H1 (cell line): ENCODE results near the gene CDKN3. TPM values are rescaled to one million over a fixed set of nuclear protein-coding genes. Genes with fewer than 3 reads are reported as not detected.

ENCODE experiments used
- CTCF ChIA-PET: fragments of 300-600 bp; sonication (Branson Sonifier 250); formaldehyde crosslinking; loops from one replicate; lab custom pipeline; 2021; ENCODE audit not compliant: partially characterized antibody; lab: Charles Lee
- POLR2A ChIA-PET: fragments of 300-600 bp; sonication (Branson Sonifier 250); formaldehyde crosslinking; loops from one replicate; lab custom pipeline; 2021; ENCODE audit warnings: inconsistent platforms; ENCODE audit not compliant: partially characterized antibody; lab: Charles Lee
- DNase-seq, 2 experiments: peaks; one replicate each; pipeline versions ENCODE4 v3.0.0 to v3.0.0-alpha.2; 2010 to 2022; ENCODE audit warnings: low spot score in 2 of 2, low read depth in 1 of 2, mixed read lengths in 1 of 2
- FAIRE-seq: peaks from 2 replicates; lab custom pipeline; 2011; peaks lifted over from hg19 to GRCh38; lab: Jason Lieb, UNC
- H2AFZ ChIP-seq: 2 replicates; pipeline ENCODE4 v1.8.1; 2012; ENCODE audit warnings: low read length, inconsistent platforms
- H2AK5ac ChIP-seq: 2 replicates; pipeline ENCODE4 v1.6.1; 2013; ENCODE audit warnings: low read depth, low read length
- H2BK120ac ChIP-seq: replicated peaks from 2 replicates; pipeline ENCODE3; 2013; ENCODE audit warnings: low read depth, low read length, inconsistent platforms
- H2BK12ac ChIP-seq: 2 replicates; pipeline ENCODE4 v1.6.1; 2013; ENCODE audit warnings: low read depth, low read length
- H2BK15ac ChIP-seq: 2 replicates; pipeline ENCODE4 v1.6.1; 2013; ENCODE audit warnings: low read length
- H2BK20ac ChIP-seq: 2 replicates; pipeline ENCODE4 v1.6.1; 2013; ENCODE audit warnings: low read length
- H2BK5ac ChIP-seq: 2 replicates; pipeline ENCODE4 v1.6.1; 2013; ENCODE audit warnings: low read depth, low read length
- H3K14ac ChIP-seq: 2 replicates; pipeline ENCODE4 v1.6.1; 2013; ENCODE audit warnings: inconsistent platforms; ENCODE audit not compliant: insufficient read length
- H3K18ac ChIP-seq: 2 replicates; pipeline ENCODE4 v1.6.1; 2013; ENCODE audit warnings: low read length; ENCODE audit errors: extremely low read depth
- H3K23ac ChIP-seq: 2 replicates; pipeline ENCODE4 v1.6.1; 2013; ENCODE audit warnings: inconsistent platforms; ENCODE audit not compliant: insufficient read length
- H3K23me2 ChIP-seq: 2 replicates; pipeline ENCODE4 v1.6.1; 2013; ENCODE audit warnings: low read depth, low read length
- H3K27ac ChIP-seq: 2 replicates; pipeline ENCODE4 v1.6.1; 2011; ENCODE audit warnings: low read depth, low read length, inconsistent platforms
- H3K27me3 ChIP-seq, 4 experiments: replicated peaks in 1 of 4; 1 replicate in 1 of 4; 2 replicates in 3 of 4; pipeline versions ENCODE4 v1.6.1 to v1.8.1; 2011 to 2013; ENCODE audit warnings: low read length in 3 of 4, mild to moderate bottlenecking in 3 of 4, inconsistent platforms in 2 of 4, mixed read lengths in 2 of 4, moderate library complexity in 1 of 4; ENCODE audit not compliant: control insufficient read depth in 3 of 4, insufficient read depth in 3 of 4; ENCODE audit errors: extremely low read depth in 1 of 4
- H3K36me3 ChIP-seq, 4 experiments: 2 replicates each; pipeline versions ENCODE4 v1.6.1 to v1.8.1; 2011 to 2013; ENCODE audit warnings: mild to moderate bottlenecking in 4 of 4, low read length in 3 of 4, moderate library complexity in 2 of 4, control low read depth in 1 of 4, inconsistent platforms in 1 of 4; ENCODE audit not compliant: insufficient read depth in 4 of 4, control insufficient read depth in 2 of 4
- H3K4ac ChIP-seq: replicated peaks from 2 replicates; pipeline ENCODE3; 2013; ENCODE audit warnings: low read length, low read depth, mixed read lengths, inconsistent platforms; ENCODE audit not compliant: insufficient read length
- H3K4me1 ChIP-seq, 4 experiments: replicated peaks in 1 of 4; 1 replicate in 1 of 4; 2 replicates in 3 of 4; pipeline versions ENCODE4 v1.6.1 to v1.8.1; 2011 to 2013; ENCODE audit warnings: low read length in 3 of 4, inconsistent platforms in 2 of 4, mixed read lengths in 1 of 4; ENCODE audit not compliant: insufficient read depth in 4 of 4, control insufficient read depth in 3 of 4
- H3K4me2 ChIP-seq, 2 experiments: 2 replicates each; pipeline versions ENCODE4 v1.6.1 to v1.8.1; 2011 to 2013; ENCODE audit warnings: low read depth in 2 of 2, low read length in 2 of 2, control low read depth in 1 of 2, inconsistent platforms in 1 of 2, mild to moderate bottlenecking in 1 of 2; ENCODE audit not compliant: insufficient read depth in 1 of 2
- H3K4me3 ChIP-seq, 4 experiments: fragments of 200-600, 300-600 bp in 1 of 4; sonication (generic), shearing (Covaris generic), sonication (Bioruptor Twin) in 1 of 4; 2 replicates each; pipeline versions ENCODE4 v1.5.1 to v1.8.1; 2011 to 2016; ENCODE audit warnings: low read length in 4 of 4, low read depth in 3 of 4, control low read depth in 2 of 4, inconsistent platforms in 2 of 4, mild to moderate bottlenecking in 2 of 4, mixed read lengths in 1 of 4, moderate library complexity in 1 of 4; ENCODE audit not compliant: insufficient read depth in 2 of 4; ENCODE audit errors: extremely low read depth in 1 of 4
- H3K56ac ChIP-seq: replicated peaks from 2 replicates; pipeline ENCODE3; 2013; ENCODE audit warnings: low read depth, mild to moderate bottlenecking, mixed read lengths, low read length, inconsistent platforms; ENCODE audit not compliant: insufficient read length
- H3K79me1 ChIP-seq: 2 replicates; pipeline ENCODE4 v1.6.1; 2013; ENCODE audit warnings: low read depth, low read length, control low read depth
- H3K79me2 ChIP-seq, 2 experiments: 2 replicates each; pipeline versions ENCODE4 v1.6.1 to v1.8.1; 2012 to 2013; ENCODE audit warnings: low read length in 2 of 2, mild to moderate bottlenecking in 2 of 2, inconsistent platforms in 1 of 2; ENCODE audit not compliant: insufficient read depth in 2 of 2, control insufficient read depth in 1 of 2
- H3K9ac ChIP-seq, 4 experiments: replicated peaks in 1 of 4; 1 replicate in 1 of 4; 2 replicates in 3 of 4; pipeline versions ENCODE4 v1.6.1 to v1.8.1; 2011 to 2013; ENCODE audit warnings: low read depth in 3 of 4, low read length in 3 of 4, control low read depth in 2 of 4, mild to moderate bottlenecking in 2 of 4, moderate library complexity in 2 of 4, inconsistent platforms in 1 of 4; ENCODE audit errors: extremely low read depth in 1 of 4
- H3K9me3 ChIP-seq, 2 experiments: 2 replicates each; pipeline versions ENCODE4 v1.6.1 to v1.8.1; 2012 to 2013; ENCODE audit warnings: mild to moderate bottlenecking in 2 of 2, moderate library complexity in 2 of 2, control low read depth in 1 of 2, inconsistent platforms in 1 of 2, low read depth in 1 of 2, low read length in 1 of 2, mixed read lengths in 1 of 2; ENCODE audit not compliant: insufficient read depth in 2 of 2
- H4K20me1 ChIP-seq, 2 experiments: replicated peaks in 1 of 2; 2 replicates each; pipeline versions ENCODE3 to v1.8.1; 2011 to 2013; ENCODE audit warnings: inconsistent platforms in 2 of 2, low read length in 2 of 2, mild to moderate bottlenecking in 1 of 2; ENCODE audit not compliant: insufficient read depth in 2 of 2, control insufficient read depth in 1 of 2
- H4K5ac ChIP-seq: 2 replicates; pipeline ENCODE4 v1.6.1; 2013; ENCODE audit warnings: low read length, low read depth, mixed read lengths, inconsistent platforms; ENCODE audit not compliant: insufficient read length
- H4K8ac ChIP-seq: 2 replicates; pipeline ENCODE4 v1.8.0; 2013; ENCODE audit warnings: mild to moderate bottlenecking, moderate library complexity, low read length, inconsistent platforms; ENCODE audit not compliant: insufficient read depth; ENCODE audit errors: extremely low read depth
- H4K91ac ChIP-seq: replicated peaks from 2 replicates; pipeline ENCODE3; 2013; ENCODE audit warnings: low read length, mixed read lengths, inconsistent platforms; ENCODE audit not compliant: insufficient read length
- ASH2L ChIP-seq: fragments of 200-600, 300-600 bp; sonication (generic); IDR thresholded peaks from one replicate; pipeline ENCODE4 v1.7.1; 2017; ENCODE audit warnings: low read length
- ATF2 ChIP-seq: IDR thresholded peaks from 2 replicates; pipeline ENCODE4 v1.6.1; 2012; ENCODE audit warnings: low read length, inconsistent platforms
- CEBPB ChIP-seq: IDR thresholded peaks from 2 replicates; pipeline ENCODE4 v1.6.1; 2012; ENCODE audit warnings: low read depth, low read length
- E2F6 ChIP-seq: IDR thresholded peaks from 2 replicates; pipeline ENCODE4 v1.6.1; 2012; ENCODE audit warnings: inconsistent platforms
- GABPA ChIP-seq: IDR thresholded peaks from 2 replicates; pipeline ENCODE4 v1.6.1; 2011; ENCODE audit warnings: mild to moderate bottlenecking, low read length, moderate library complexity, borderline replicate concordance; ENCODE audit not compliant: insufficient read depth
- JUND ChIP-seq: IDR thresholded peaks from 2 replicates; pipeline ENCODE4 v1.6.1; 2011; ENCODE audit warnings: mild to moderate bottlenecking, improper control_type of control experiment, low read length
- MAX ChIP-seq: IDR thresholded peaks from 2 replicates; pipeline ENCODE4 v1.6.1; 2012; ENCODE audit warnings: inconsistent platforms
- PHF8 ChIP-seq: fragments of 200-600 bp; sonication (generic); conservative IDR thresholded peaks from 2 replicates; pipeline ENCODE4 v1.7.1; 2012; ENCODE audit warnings: low read depth, mild to moderate bottlenecking, inconsistent platforms, low read length, moderate library complexity
- POLR2A ChIP-seq, 2 experiments: IDR thresholded peaks; 1 replicate in 1 of 2; 2 replicates in 1 of 2; pipeline ENCODE4 v1.6.1; 2011; ENCODE audit warnings: low read depth in 2 of 2, low read length in 2 of 2, mild to moderate bottlenecking in 2 of 2; ENCODE audit errors: control extremely low read depth in 1 of 2
- POU5F1 ChIP-seq: IDR thresholded peaks from 2 replicates; pipeline ENCODE4 v1.6.1; 2011; ENCODE audit warnings: low read depth, mild to moderate bottlenecking, low read length, moderate library complexity
- SIN3A ChIP-seq, 2 experiments: IDR thresholded peaks in 1 of 2; conservative IDR thresholded peaks in 1 of 2; 2 replicates each; pipeline ENCODE4 v1.6.1; 2011 to 2012; ENCODE audit warnings: low read length in 2 of 2, improper control_type of control experiment in 1 of 2, low read depth in 1 of 2, mild to moderate bottlenecking in 1 of 2
- SP2 ChIP-seq: IDR thresholded peaks from 2 replicates; pipeline ENCODE4 v1.6.1; 2012; ENCODE audit warnings: mild to moderate bottlenecking, low read length, inconsistent platforms
- WGBS, 2 experiments: shearing (Covaris generic) in 1 of 2; methylation state at CpG; one replicate each; pipeline versions ENCODE4 v1.1.6 to v1.1.7; 2013 to 2015; ENCODE audit warnings: low lambda C conversion rate in 2 of 2, mixed read lengths in 2 of 2, inconsistent platforms in 1 of 2, low coverage in 1 of 2, missing lambda C conversion rate in 1 of 2; ENCODE audit not compliant: insufficient replicate concordance in 2 of 2, insufficient coverage in 1 of 2, insufficient read length in 1 of 2; ENCODE audit errors: extremely low coverage in 1 of 2, missing lambda C conversion rate in 1 of 2; 5-methylcytosine and 5-hydroxymethylcytosine counted together
- polyA plus RNA-seq, 7 experiments: library from polyadenylated mRNA; depleted of rRNA in 3 of 7; stranded (reverse) in 5 of 7; unstranded in 2 of 7; fragments of >200 nt in 5 of 7; fragments of 200-250 nt in 2 of 7; gene quantifications; 1 replicate in 5 of 7; 2 replicates in 1 of 7; 4 replicates in 1 of 7; pipeline versions ENCODE4 v1.2.1 to v1.2.3, GENCODE V29; 2011 to 2013; ENCODE audit warnings: missing spikeins in 2 of 7, mixed read lengths in 2 of 7
- total RNA-seq: library from RNA; stranded (reverse); fragmentation: NEBNext Ultra II Directional; extraction: Animal tissue kit (Norgen Biotek cat#: 25700); gene quantifications from 2 replicates; pipeline ENCODE4 v1.2.1, GENCODE V29; 2021

CDKN3 gene
- total and polyA plus RNA-seq, 2 of the 8 experiments (the other 6 are each of a cell fraction or from before 2014, with no cell fraction given): 43.5 to 48.3 TPM

GRCh38 chr14:54395284-54395683, 1.5 kb upstream of the CDKN3 start:
- CTCF ChIA-PET: interaction anchor here (0.9 to 5.3 kb wide), 7 partner anchors 11 to 49 kb away, joined by 3 to 26 read pairs (median 5); no protein-coding TSS in a partner anchor
- TF ChIP-seq POU5F1 (no peak), JUND (no peak), MAX (no peak), ASH2L (no peak), SIN3A (conservative IDR thresholded peaks at IDR 0.05 in 1 of 2, IDR thresholded peaks at IDR 0.05 in 1 of 2; ENCODE audit: low read depth in 1 of 2, low read length in 2 of 2) (no peak), POLR2A (IDR thresholded peaks at IDR 0.05; ENCODE audit: control extremely low read depth in 1 of 2, low read depth in 2 of 2, low read length in 2 of 2) (no peak), E2F6 (no peak), GABPA (no peak), PHF8 (no peak), SP2 (no peak), CEBPB (no peak), ATF2 (no peak)

More at GRCh38 chr14:54395284-54395683, 1.5 kb upstream of the CDKN3 start:
- H3K56ac ChIP-seq: no peak overlapping the region
- H3K9me3 ChIP-seq: no peaks in the 10 kb centered on the region
- H3K79me1 ChIP-seq: no peaks in the 10 kb centered on the region; the same call in 1 of the 2 replicates
- H2BK15ac ChIP-seq: no peak overlapping the region
- no peak overlapping the region for H4K91ac ChIP-seq
- H2AK5ac ChIP-seq: no peak overlapping the region
- H3K23me2 ChIP-seq: peaks cover 11% of the 10 kb centered on the region; the same call in 1 of the 2 replicates
- no peak overlapping the region for H4K8ac ChIP-seq
- H4K5ac ChIP-seq: no peak overlapping the region
- no peak overlapping the region for H2AFZ ChIP-seq
- H4K20me1 ChIP-seq: no peaks in the 10 kb centered on the region
- 80% methylated on average over 4 of the region's 4 CpGs; no CpG with 5 or more reads in 1 of the 2 experiments for WGBS, 2 experiments
- no peak overlapping the region for H3K4me3 ChIP-seq
- no peak overlapping the region for H2BK120ac ChIP-seq
- H3K27me3 ChIP-seq: peaks cover 0 to 7% (median 3%) of the 10 kb centered on the region in 4 experiments; a peak in 3 of 7 replicates
- H2BK12ac ChIP-seq: no peak overlapping the region
- no peak overlapping the region for H3K27ac ChIP-seq
- H3K79me2 ChIP-seq: no peaks in the 10 kb centered on the region
- DNase-seq (no peak), FAIRE-seq (no peak)
- no peak overlapping the region for H3K23ac ChIP-seq
- no peak overlapping the region for H2BK20ac ChIP-seq
- peaks cover 0 to 3% (median 1%) of the 10 kb centered on the region in 4 experiments; a peak in 2 of 7 replicates for H3K4me1 ChIP-seq
- H3K36me3 ChIP-seq: no peaks in the 10 kb centered on the region
- H3K9ac ChIP-seq: no peak overlapping the region
- no peak overlapping the region for H3K14ac ChIP-seq
- POLR2A ChIA-PET: interaction anchor here (0.6 to 3.7 kb wide), 5 partner anchors 13 to 55 kb away, joined by 3 to 25 read pairs (median 15); no protein-coding TSS in a partner anchor
- no peak overlapping the region for H2BK5ac ChIP-seq
- H3K18ac ChIP-seq: no peak overlapping the region
- no peak overlapping the region for H3K4ac ChIP-seq
- no peak overlapping the region for H3K4me2 ChIP-seq
